Keratinocyte (primary cell): Measurements from ENCODE around the gene HLA-DQA1. TPM values are rescaled to one million over a fixed set of nuclear protein-coding genes. Genes with fewer than 3 reads are reported as not detected.
"Not testable (repeated sequence)": the region's sequence is repeated elsewhere in the genome, so short reads cannot be mapped to it uniquely, and the experiment has no call there.

Source experiments
- DNase-seq: peaks from one replicate; pipeline ENCODE4 v3.0.0-alpha.2; 2011; ENCODE audit warnings: low read depth, missing footprints, low spot score
- FAIRE-seq: peaks from 2 replicates; lab custom pipeline; 2011; peaks lifted over from hg19 to GRCh38; lab: Jason Lieb, UNC
- H2AFZ ChIP-seq: 2 replicates; pipeline ENCODE4 v1.6.0; 2012; ENCODE audit warnings: low read length, control low read depth, inconsistent platforms; ENCODE audit not compliant: control insufficient read depth
- H3K27ac ChIP-seq: 2 replicates; pipeline ENCODE4 v1.5.1; 2011; ENCODE audit warnings: low read length; ENCODE audit not compliant: control insufficient read depth, insufficient read depth
- H3K27me3 ChIP-seq: 3 replicates; pipeline ENCODE4 v1.6.0; 2011; ENCODE audit warnings: low read length; ENCODE audit not compliant: control insufficient read depth, insufficient read depth; ENCODE audit errors: extremely low read depth
- H3K36me3 ChIP-seq, 2 experiments: 2 replicates in 1 of 2; 3 replicates in 1 of 2; pipeline ENCODE4 v1.5.1; 2011; ENCODE audit warnings: low read length in 2 of 2, mild to moderate bottlenecking in 1 of 2; ENCODE audit not compliant: control insufficient read depth in 2 of 2, insufficient read depth in 2 of 2; ENCODE audit errors: extremely low read depth in 1 of 2
- H3K4me1 ChIP-seq: 3 replicates; pipeline ENCODE4 v1.5.1; 2011; ENCODE audit warnings: low read length; ENCODE audit not compliant: control insufficient read depth, insufficient read depth; ENCODE audit errors: extremely low read depth
- H3K4me2 ChIP-seq: 3 replicates; pipeline ENCODE4 v1.6.0; 2011; ENCODE audit warnings: low read depth, low read length; ENCODE audit not compliant: control insufficient read depth, insufficient read depth; ENCODE audit errors: extremely low read depth
- H3K4me3 ChIP-seq, 3 experiments: fragments of 200-600 bp in 1 of 3; sonication (generic) in 1 of 3; 2 replicates in 2 of 3; 3 replicates in 1 of 3; pipeline ENCODE4 v1.5.1; 2011 to 2016; ENCODE audit warnings: low read length in 3 of 3, mild to moderate bottlenecking in 3 of 3, control low read depth in 2 of 3, inconsistent platforms in 1 of 3, low read depth in 1 of 3, mixed read lengths in 1 of 3, mixed run types in 1 of 3, moderate library complexity in 1 of 3; ENCODE audit not compliant: control insufficient read depth in 2 of 3, insufficient read depth in 2 of 3; ENCODE audit errors: extremely low read depth in 1 of 3
- H3K79me2 ChIP-seq: 2 replicates; pipeline ENCODE4 v1.6.0; 2012; ENCODE audit warnings: low read length; ENCODE audit not compliant: control insufficient read depth, insufficient read depth
- H3K9ac ChIP-seq: 3 replicates; pipeline ENCODE4 v1.6.0; 2011; ENCODE audit warnings: low read length; ENCODE audit not compliant: control insufficient read depth, insufficient read depth; ENCODE audit errors: extremely low read depth
- H3K9me1 ChIP-seq: 3 replicates; pipeline ENCODE4 v1.6.0; 2011; ENCODE audit warnings: low read length; ENCODE audit not compliant: control insufficient read depth, insufficient read depth; ENCODE audit errors: extremely low read depth
- H3K9me3 ChIP-seq: 2 replicates; pipeline ENCODE4 v1.5.1; 2012; ENCODE audit warnings: low read depth, low read length; ENCODE audit not compliant: control insufficient read depth
- H4K20me1 ChIP-seq: 3 replicates; pipeline ENCODE4 v1.6.0; 2011; ENCODE audit warnings: low read length; ENCODE audit not compliant: control insufficient read depth, insufficient read depth; ENCODE audit errors: extremely low read depth
- CTCF ChIP-seq, 3 experiments: IDR thresholded peaks in 1 of 3; conservative IDR thresholded peaks in 1 of 3; optimal IDR thresholded peaks in 1 of 3; 2 replicates in 2 of 3; 3 replicates in 1 of 3; pipeline versions ENCODE3 to v1.5.1; 2011; ENCODE audit warnings: low read length in 3 of 3, mild to moderate bottlenecking in 3 of 3, moderate library complexity in 2 of 3, control low read depth in 1 of 3, inconsistent platforms in 1 of 3; ENCODE audit not compliant: insufficient read depth in 2 of 3; ENCODE audit errors: extremely low read depth in 1 of 3
- EZH2 ChIP-seq: IDR thresholded peaks from one replicate; pipeline ENCODE4 v1.6.1; 2012; ENCODE audit warnings: inconsistent platforms, mild to moderate bottlenecking, low read length, moderate library complexity
- dilution Hi-C: fragments of 300-500 bp; cut with MboI; formaldehyde crosslinking; loops from one replicate; pipeline ENCODE4 v1.7.0; 2020; ENCODE audit warnings: low sequenced_read_pairs; ENCODE audit not compliant: extremely low pct_ligation_motif_present
- polyA plus RNA-seq, 5 experiments: library from polyadenylated mRNA; depleted of rRNA in 3 of 5; stranded (reverse) in 3 of 5; stranded (forward) in 1 of 5; unstranded in 1 of 5; fragments of >200 nt; gene quantifications; 1 replicate in 1 of 5; 2 replicates in 3 of 5; 3 replicates in 1 of 5; pipeline versions ENCODE4 v1.2.1 to v1.2.3, GENCODE V29; 2011 to 2012; ENCODE audit warnings: missing spikeins in 2 of 5, low read depth in 1 of 5, low replicate concordance in 1 of 5

HLA-DQA1 gene
- polyA plus RNA-seq, 1 donor (not counting 4 experiments of a cell fraction or from before 2014, with no cell fraction given): not detected

DNA sequence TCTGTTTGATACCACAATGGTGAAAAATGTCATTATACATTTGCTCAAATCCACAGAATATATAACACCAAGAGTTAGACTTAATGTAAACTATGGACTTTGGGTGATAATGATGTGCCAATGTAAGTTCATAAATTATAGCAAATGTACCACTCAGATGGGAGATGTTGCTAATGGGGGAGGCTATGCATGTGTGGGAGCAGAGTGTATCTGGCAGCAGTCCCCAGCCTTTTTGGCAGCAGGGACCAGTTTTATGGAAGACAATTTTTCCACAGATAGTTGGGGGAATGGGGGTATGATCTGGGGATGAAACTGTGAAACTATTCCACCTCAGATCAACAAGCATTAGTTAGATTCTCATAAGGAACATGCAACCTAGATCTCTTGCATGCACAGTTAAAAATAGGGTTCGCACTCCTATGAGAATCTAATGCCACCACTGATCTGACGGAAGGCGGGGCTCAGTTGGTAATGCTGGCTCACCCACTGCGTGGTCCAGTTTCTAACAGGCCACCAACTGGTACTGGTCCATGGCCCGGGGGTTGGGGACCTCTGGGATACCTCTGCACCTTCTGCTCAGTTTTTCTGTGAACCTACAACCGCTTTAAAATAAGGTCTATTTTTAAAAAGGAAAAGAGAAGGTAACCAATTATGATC is 8.0 kb downstream of the HLA-DQA1 start:
- FAIRE-seq (no peak), DNase-seq (no peak)
- no peak overlapping the region for H3K4me2 ChIP-seq
- H3K4me3 ChIP-seq: no peak overlapping the region
- no peaks in the 10 kb centered on the region for H3K27me3 ChIP-seq
- no peak overlapping the region for H3K9ac ChIP-seq
- H3K4me1 ChIP-seq: no peaks in the 10 kb centered on the region
- no peaks in the 10 kb centered on the region for H3K79me2 ChIP-seq
- H3K36me3 ChIP-seq: no peaks in the 10 kb centered on the region
- TF ChIP-seq CTCF (optimal IDR thresholded peaks at IDR 0.05 in 1 of 3, IDR thresholded peaks at IDR 0.05 in 1 of 3, conservative IDR thresholded peaks at IDR 0.05 in 1 of 3; ENCODE audit: extremely low read depth in 1 of 3, insufficient read depth in 2 of 3, low read length in 3 of 3) (no peak), EZH2 (no peak)
- no peak overlapping the region for H3K27ac ChIP-seq
- no peak overlapping the region for H2AFZ ChIP-seq
- no peaks in the 10 kb centered on the region for H3K9me1 ChIP-seq
- dilution Hi-C loops: no loop called here
- no peaks in the 10 kb centered on the region for H3K9me3 ChIP-seq
- H4K20me1 ChIP-seq: no peaks in the 10 kb centered on the region

GRCh38 chr6:32655203-32655710 is 18.1 kb downstream of the HLA-DQA1 start:
- DNase-seq: no peak
- no peak for TF ChIP-seq CTCF (optimal IDR thresholded peaks at IDR 0.05 in 1 of 3, IDR thresholded peaks at IDR 0.05 in 1 of 3, conservative IDR thresholded peaks at IDR 0.05 in 1 of 3; ENCODE audit: extremely low read depth in 1 of 3, insufficient read depth in 2 of 3, low read length in 3 of 3)
- no peak for TF ChIP-seq EZH2
- dilution Hi-C loops: no loop called here

GRCh38 chr6:32657329-32657728 is 20.1 kb downstream of the HLA-DQA1 start:
- H4K20me1 ChIP-seq, H3K79me2 ChIP-seq, H3K4me3 ChIP-seq, H3K4me2 ChIP-seq, H3K9ac ChIP-seq, dilution Hi-C loops, DNase-seq, H3K4me1 ChIP-seq, FAIRE-seq, H3K9me3 ChIP-seq, H3K9me1 ChIP-seq, H3K36me3 ChIP-seq, H2AFZ ChIP-seq, H3K27ac ChIP-seq, H3K27me3 ChIP-seq: not testable (repeated sequence)

More at GRCh38 chr6:32655203-32655710, 18.1 kb downstream of the HLA-DQA1 start:
- Histone ChIP-seq H2AFZ (no peak overlapping the region), H3K36me3 (peaks cover 0 to 1% of the 10 kb centered on the region in 2 experiments), H3K4me1 (no peaks in the 10 kb centered on the region), H3K27me3 (no peaks in the 10 kb centered on the region), H3K9me3 (no peaks in the 10 kb centered on the region), H3K4me3 (no peak overlapping the region), H3K9ac (no peak overlapping the region), H3K9me1 (no peaks in the 10 kb centered on the region), H3K79me2 (no peaks in the 10 kb centered on the region), H3K27ac (no peak overlapping the region), H3K4me2 (no peak overlapping the region), H4K20me1 (no peaks in the 10 kb centered on the region)
- no peak for FAIRE-seq

GRCh38 chr6:32657819-32658218 is 20.6 kb downstream of the HLA-DQA1 start:
- H3K9me1 ChIP-seq, H3K36me3 ChIP-seq, dilution Hi-C loops, H3K27me3 ChIP-seq, DNase-seq, H3K27ac ChIP-seq, H4K20me1 ChIP-seq, FAIRE-seq, H3K79me2 ChIP-seq, H3K4me3 ChIP-seq, H3K4me2 ChIP-seq, H2AFZ ChIP-seq, H3K9me3 ChIP-seq, H3K9ac ChIP-seq, H3K4me1 ChIP-seq: not testable (repeated sequence)
